Endothelial cell (in vitro differentiated cells): ENCODE measurements around the gene CREG1. TPM values are rescaled to one million over a fixed set of nuclear protein-coding genes. Genes with fewer than 3 reads are reported as not detected.

Source experiments
- DNase-seq: peaks from one replicate; pipeline ENCODE4 v3.0.0; 2021; ENCODE audit warnings: low spot score
- H3K27ac Mint-ChIP-seq: one replicate; pipeline ENCODE4 v1.8.0; 2021; ENCODE audit warnings: mixed read lengths, inconsistent platforms; ENCODE audit not compliant: unreplicated experiment
- H3K27me3 Mint-ChIP-seq: one replicate; pipeline ENCODE4 v1.8.0; 2021; ENCODE audit warnings: mild to moderate bottlenecking, moderate library complexity, mixed read lengths, inconsistent platforms; ENCODE audit not compliant: unreplicated experiment
- H3K36me3 Mint-ChIP-seq: one replicate; pipeline ENCODE4 v1.8.0; 2021; ENCODE audit warnings: mild to moderate bottlenecking, low read depth, mixed read lengths, inconsistent platforms; ENCODE audit not compliant: unreplicated experiment
- H3K4me1 Mint-ChIP-seq: one replicate; pipeline ENCODE4 v1.8.0; 2021; ENCODE audit warnings: mild to moderate bottlenecking, mixed read lengths, inconsistent platforms; ENCODE audit not compliant: unreplicated experiment
- H3K4me3 Mint-ChIP-seq: one replicate; pipeline ENCODE4 v1.8.0; 2021; ENCODE audit warnings: mild to moderate bottlenecking, mixed read lengths, inconsistent platforms; ENCODE audit not compliant: unreplicated experiment
- H3K9me3 Mint-ChIP-seq: one replicate; pipeline ENCODE4 v1.8.0; 2021; ENCODE audit warnings: mixed read lengths, inconsistent platforms; ENCODE audit not compliant: unreplicated experiment
- total RNA-seq: library from RNA; stranded (reverse); fragmentation: NEBNext Ultra II Directional; extraction: Animal tissue kit (Norgen Biotek cat#: 25700); gene quantifications from one replicate; pipeline ENCODE4 v1.2.1, GENCODE V29; 2021; ENCODE audit not compliant: unreplicated experiment
- TF ChIP-seq, protein P1 (sequence below): fragments of 200-600 bp; sonication (generic); IDR thresholded peaks from one replicate; pipeline ENCODE4 v1.5.0; 2021; ENCODE audit warnings: antibody characterized with exemption; ENCODE audit not compliant: unreplicated experiment

Gene CREG1
- total RNA-seq, 1 donor from 2014 or later, result 22.2 TPM

GRCh38 chr1:167548059-167548932 lies 5.3 kb downstream of the CREG1 start:
- no peak for DNase-seq
- Mint-ChIP-seq H3K9me3 (no peaks in the 10 kb centered on the region), H3K36me3 (no peaks in the 10 kb centered on the region), H3K4me1 (peaks cover 3% of the 10 kb centered on the region), H3K27ac (no peak overlapping the region), H3K27me3 (no peaks in the 10 kb centered on the region), H3K4me3 (no peak overlapping the region)
- TF ChIP-seq, protein P1, sequence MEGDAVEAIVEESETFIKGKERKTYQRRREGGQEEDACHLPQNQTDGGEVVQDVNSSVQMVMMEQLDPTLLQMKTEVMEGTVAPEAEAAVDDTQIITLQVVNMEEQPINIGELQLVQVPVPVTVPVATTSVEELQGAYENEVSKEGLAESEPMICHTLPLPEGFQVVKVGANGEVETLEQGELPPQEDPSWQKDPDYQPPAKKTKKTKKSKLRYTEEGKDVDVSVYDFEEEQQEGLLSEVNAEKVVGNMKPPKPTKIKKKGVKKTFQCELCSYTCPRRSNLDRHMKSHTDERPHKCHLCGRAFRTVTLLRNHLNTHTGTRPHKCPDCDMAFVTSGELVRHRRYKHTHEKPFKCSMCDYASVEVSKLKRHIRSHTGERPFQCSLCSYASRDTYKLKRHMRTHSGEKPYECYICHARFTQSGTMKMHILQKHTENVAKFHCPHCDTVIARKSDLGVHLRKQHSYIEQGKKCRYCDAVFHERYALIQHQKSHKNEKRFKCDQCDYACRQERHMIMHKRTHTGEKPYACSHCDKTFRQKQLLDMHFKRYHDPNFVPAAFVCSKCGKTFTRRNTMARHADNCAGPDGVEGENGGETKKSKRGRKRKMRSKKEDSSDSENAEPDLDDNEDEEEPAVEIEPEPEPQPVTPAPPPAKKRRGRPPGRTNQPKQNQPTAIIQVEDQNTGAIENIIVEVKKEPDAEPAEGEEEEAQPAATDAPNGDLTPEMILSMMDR, result no peak

DNA sequence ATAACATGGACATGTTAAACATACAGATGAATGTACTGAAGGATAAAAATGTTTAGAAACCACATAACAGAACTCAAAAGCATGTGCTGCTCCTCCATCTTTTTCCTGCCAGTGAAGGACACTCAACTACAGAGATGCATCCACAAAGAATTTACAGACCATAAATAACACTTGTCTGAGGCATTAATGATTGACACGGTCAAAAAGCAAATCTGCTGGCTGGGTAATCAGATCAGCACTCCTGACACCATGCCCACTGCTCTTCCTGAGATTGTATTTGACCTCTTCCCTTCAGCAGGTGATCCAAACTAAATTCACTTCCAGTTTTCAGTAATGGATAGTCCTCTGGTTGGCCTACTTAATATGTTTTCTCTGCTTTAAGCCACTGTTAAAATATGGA lies 6.6 kb downstream of the CREG1 start:
- no peaks in the 10 kb centered on the region for H3K27me3 Mint-ChIP-seq
- H3K9me3 Mint-ChIP-seq, result no peaks in the 10 kb centered on the region
- peaks cover 3% of the 10 kb centered on the region for H3K4me1 Mint-ChIP-seq

DNA sequence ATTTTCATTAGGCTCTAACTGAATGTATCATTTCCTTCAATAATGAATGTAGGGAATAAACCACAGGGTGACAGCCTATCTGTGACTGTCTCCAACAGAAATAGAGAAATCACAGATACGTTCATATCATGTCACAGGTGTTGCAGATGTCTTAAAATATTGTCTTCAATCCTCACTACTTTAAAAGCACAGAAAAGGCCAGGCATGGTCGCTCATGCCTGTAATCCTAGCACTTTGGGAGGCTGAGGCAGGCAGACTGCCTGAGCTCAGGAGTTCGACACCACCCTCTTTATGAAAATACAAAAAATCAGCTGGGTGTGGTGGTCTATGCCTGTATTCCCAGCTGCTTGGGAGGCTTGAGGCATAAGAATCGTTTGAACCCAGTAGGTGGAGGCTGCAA lies 8.2 kb downstream of the CREG1 start:
- Mint-ChIP-seq H3K27ac (no peak overlapping the region), H3K4me3 (no peak overlapping the region), H3K27me3 (no peaks in the 10 kb centered on the region), H3K4me1 (peaks cover 3% of the 10 kb centered on the region), H3K9me3 (no peaks in the 10 kb centered on the region), H3K36me3 (no peaks in the 10 kb centered on the region)
- TF ChIP-seq, protein P1, result no peak
- DNase-seq, result no peak

More for the DNA sequence above, 6.6 kb downstream of the CREG1 start:
- Mint-ChIP-seq H3K27ac (no peak overlapping the region), H3K36me3 (no peaks in the 10 kb centered on the region), H3K4me3 (no peak overlapping the region)
- TF ChIP-seq, protein P1, result no peak
- no peak for DNase-seq

DNA sequence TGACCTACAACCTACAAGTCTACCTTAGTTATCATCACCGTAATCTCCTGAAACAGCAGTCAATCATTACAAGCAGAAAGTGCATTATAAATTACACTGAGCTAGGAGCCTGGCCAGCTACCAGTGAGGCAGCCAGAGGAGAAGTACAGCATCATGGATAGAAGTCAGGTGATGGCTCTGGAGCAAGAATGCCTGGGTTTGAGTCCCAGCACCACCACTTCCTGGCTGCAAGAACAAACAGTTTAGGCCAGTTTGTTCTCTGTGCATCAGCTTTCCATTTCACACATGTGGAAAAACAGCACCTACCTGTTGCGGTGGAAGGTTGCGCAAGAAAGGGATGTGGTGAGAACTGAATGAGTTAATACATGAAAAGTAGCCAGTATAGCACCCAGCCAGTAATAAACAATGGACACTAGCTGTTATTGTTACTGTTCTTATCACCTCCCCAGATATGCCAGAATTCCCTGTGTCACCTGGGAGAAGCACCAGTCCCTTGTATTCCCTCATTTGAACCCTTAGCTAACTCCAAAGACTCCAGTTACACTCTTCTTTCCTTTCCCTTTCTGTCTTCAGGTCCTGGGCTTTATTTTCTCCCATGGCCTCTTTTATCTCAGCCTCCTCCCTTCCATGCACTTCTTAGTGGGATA lies 9.0 kb downstream of the CREG1 start:
- TF ChIP-seq, protein P1, result no peak
- Mint-ChIP-seq H3K27me3 (no peaks in the 10 kb centered on the region), H3K4me1 (peaks cover 3% of the 10 kb centered on the region), H3K9me3 (no peaks in the 10 kb centered on the region), H3K27ac (no peak overlapping the region), H3K4me3 (no peak overlapping the region), H3K36me3 (no peaks in the 10 kb centered on the region)
- DNase-seq, result no peak
